Cerebellar nuclear complex (tissue), 1 donor: ENCODE results near the gene RAB6A.
A peak's percentile ranks its signal among the peaks of the same experiment; 100 is the strongest.
"Not testable (repeated sequence)": the region's sequence is repeated elsewhere in the genome, so short reads cannot be mapped to it uniquely, and the experiment has no call there.

Experiments
- DNase-seq, 2 experiments: peaks; one replicate each; lab custom pipeline; 2025; lab: John Stamatoyannopoulos, UW

RAB6A gene

GRCh38 chr11:73726825-73727224, 34.0 kb downstream of the RAB6A start:
- DNase-seq: no peak

- DNase-seq: no peak
Observed at GRCh38 chr11:73717136-73717535, 43.7 kb downstream of the RAB6A start.

GRCh38 chr11:73716153-73717056, 44.5 kb downstream of the RAB6A start:
- no peak for DNase-seq

DNA sequence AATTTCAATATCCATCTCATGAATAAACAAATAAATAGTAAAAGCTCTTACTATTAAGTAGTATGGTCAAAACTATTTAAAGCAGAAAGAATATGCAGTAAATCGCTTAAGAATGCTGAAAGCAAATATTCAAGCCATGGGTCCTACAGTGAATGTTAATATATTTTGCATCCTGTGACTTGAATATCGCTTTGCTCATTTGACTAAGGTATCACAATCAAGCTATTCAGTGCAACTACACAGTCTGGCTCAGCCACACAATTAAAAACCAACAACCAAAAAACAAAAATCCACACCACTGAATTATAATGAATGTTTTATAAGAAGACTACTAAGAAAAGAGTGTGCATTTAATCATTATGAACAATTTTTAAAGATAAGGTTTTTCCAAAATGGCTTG, 45.3 kb downstream of the RAB6A start:
- no peak for DNase-seq

GRCh38 chr11:73710964-73711363, 49.9 kb downstream of the RAB6A start:
- DNase-seq: no peak

- DNase-seq: no peak
Observed at GRCh38 chr11:73705053-73705452, 55.8 kb downstream of the RAB6A start.

- DNase-seq: no peak
Observed at GRCh38 chr11:73693899-73694525, 66.9 kb downstream of the RAB6A start.

DNA sequence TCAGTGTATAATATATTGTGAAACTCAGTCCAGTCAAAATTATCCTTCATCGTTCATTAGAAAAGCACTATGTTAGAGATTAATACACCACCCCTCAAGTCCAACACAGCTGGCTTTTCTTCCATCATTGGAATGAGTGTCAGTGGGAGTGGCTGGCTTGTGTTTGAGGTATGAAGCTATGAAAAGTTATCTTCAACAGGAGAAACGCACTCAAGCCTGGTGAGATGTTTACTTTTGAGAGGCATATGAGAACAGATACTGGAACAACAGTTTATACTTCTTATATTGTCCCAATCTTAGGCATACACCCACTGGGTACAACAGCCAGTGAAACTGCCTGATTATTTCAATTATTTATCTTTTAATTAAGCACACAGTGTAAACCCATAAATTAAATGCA, 80.2 kb downstream of the RAB6A start:
- DNase-seq: no peak

DNA sequence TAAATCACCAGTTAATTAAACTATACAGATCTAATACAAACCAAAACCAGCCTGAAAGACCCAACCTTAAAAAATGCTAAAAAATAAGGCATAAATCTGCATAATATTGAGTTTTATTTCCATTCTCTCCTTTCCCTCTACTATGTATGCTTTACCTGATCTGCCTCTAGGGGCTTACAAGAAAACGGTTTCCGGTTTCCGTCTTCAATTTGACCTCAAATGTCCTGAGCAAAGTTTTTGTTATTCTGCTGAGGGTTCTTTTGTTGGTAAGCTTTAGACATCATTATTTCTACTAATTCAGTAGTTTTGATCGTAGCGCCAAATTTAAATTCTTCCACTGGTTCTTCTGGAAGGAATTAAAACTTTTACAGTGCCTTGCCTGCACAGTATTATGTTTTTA, 84.3 kb downstream of the RAB6A start:
- not testable (repeated sequence) for DNase-seq

DNA sequence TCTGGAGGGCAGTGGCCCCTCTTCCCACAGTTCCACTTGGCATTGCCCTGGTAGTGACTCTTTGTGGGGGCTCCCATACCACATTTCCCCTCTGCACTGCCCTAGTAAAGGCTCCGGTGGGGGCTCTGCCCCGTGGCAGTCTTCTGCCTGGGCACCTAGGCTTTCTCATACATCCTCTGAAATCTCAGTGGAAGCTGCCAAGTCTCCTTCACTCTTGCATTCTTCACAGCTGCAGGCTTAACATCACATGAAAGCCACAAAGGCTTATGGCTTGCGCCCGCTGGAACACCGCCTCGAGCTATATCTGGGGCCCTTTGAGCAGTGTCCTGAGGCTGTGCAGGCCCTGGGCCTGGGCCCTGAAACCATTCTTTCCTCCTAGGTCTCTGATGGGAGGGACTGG, 89.2 kb downstream of the RAB6A start:
- DNase-seq: no peak

GRCh38 chr11:73670808-73671207, 90.1 kb downstream of the RAB6A start:
- DNase-seq: no peak

DNA sequence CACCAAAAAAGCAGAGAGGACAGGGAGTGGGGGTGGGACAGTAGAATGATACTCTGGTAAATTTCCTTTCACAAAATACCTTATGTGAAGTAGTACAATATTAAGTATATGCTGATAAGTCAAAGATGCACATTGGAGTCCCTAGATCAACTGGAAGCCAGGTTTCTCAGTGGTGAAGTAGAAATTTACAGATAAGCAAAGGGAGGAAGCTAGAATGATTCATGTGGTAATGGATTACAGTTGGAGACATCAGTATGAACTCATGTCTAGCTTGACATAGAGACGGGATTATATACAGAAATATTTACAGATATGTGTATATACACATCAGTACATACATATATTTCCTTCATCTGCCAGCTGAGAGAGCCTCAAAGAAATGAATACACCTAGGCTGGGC, 93.0 kb downstream of the RAB6A start:
- no peak for DNase-seq

- DNase-seq: no peak
Observed at GRCh38 chr11:73664877-73665276, 96.0 kb downstream of the RAB6A start.

GRCh38 chr11:73663604-73664495, 97.0 kb downstream of the RAB6A start:
- no peak for DNase-seq

- DNase-seq: no peak
Observed at GRCh38 chr11:73662445-73663157, 98.3 kb downstream of the RAB6A start.

GRCh38 chr11:73661035-73661628, 99.7 kb downstream of the RAB6A start:
- peak in 1 of 2 experiments; percentile 79 for DNase-seq

GRCh38 chr11:73660497-73661034, 100.3 kb downstream of the RAB6A start:
- no peak for DNase-seq

- DNase-seq: no peak
Observed at GRCh38 chr11:73659961-73660360, 100.9 kb downstream of the RAB6A start.

DNA sequence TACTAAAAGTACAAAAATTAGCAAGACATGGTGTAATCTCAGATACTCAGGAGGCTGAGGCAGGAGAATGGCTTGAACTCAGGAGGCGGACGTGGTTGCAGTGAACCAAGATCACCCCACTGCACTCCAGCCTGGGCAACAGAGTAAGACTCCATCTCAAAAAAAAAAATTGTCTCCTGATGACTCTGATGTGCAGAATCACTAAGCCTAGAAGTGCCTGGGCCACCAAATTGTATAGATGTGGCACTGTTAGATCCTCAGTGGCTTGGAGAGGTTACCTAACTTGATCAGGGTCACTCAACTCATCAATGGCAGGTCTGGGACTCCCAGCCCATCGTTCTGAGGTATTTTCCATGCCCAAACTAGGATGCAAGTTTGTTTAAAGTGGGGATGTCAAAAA, 103.9 kb downstream of the RAB6A start:
- no peak for DNase-seq

DNA sequence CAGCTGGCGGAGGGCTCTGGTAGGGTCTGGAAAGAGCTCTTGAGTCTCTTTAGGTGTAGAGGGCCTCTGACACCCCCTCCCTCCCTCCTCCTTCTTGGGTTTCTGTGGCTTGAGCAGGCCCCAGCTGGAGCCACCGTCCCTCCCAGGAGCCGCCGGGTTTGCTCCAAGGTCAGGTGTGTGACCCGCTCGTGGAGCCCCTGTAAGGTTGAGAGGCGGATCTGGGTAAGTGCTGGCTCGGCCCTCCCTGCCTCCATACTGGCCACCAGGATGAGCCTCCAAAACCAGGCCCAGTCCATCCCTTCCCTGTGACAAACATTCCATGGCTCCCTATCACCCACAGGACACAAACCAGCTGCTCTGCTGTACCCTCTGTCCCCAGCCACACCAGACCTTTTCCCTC, 105.2 kb downstream of the RAB6A start:
- no peak for DNase-seq

DNA sequence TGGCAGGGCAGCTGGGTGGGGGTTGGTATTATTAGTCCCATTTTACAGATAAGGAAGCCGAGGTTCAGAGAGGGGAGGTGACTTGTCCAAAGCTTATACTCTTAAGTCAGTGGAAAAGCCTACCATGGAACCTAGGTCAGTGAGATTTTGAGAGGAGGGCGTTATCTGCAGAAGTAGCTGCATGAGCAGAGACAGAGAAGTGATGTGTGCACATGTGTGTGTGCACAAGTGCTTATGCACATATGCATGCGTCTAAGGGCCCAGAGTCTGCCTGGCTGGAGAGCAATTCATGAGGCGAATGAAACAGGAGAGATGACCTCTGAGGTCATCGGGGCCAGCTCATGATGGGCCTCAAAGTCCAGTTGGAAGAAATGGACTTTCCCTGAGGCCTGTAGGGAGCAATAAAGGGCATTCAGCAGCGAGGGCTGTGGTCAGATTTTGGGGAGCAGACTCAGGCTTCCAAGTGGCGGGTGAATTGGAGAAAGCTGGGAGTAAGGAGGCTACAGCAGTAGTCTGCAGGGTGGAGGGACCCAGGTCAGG, 106.3 kb downstream of the RAB6A start:
- DNase-seq: no peak
